Caco-2 (cell line): ENCODE results near the gene RGS17. TPM values are rescaled to one million over a fixed set of nuclear protein-coding genes. Genes with fewer than 3 reads are reported as not detected.
"Not testable (repeated sequence)": the region's sequence is repeated elsewhere in the genome, so short reads cannot be mapped to it uniquely, and the experiment has no call there.

Source experiments
- BruUV-seq: library from RNA; stranded (reverse); fragments of 400-500 nt; replicated peaks from 2 replicates; lab custom pipeline; 2021; lab: Mats Ljungman, UMichigan
- CTCF ChIA-PET: fragments of 300-600 bp; sonication (Branson Sonifier 250); formaldehyde crosslinking; loops from one replicate; lab custom pipeline; 2022; ENCODE audit warnings: antibody characterized with exemption; lab: Charles Lee
- POLR2A ChIA-PET: fragments of 300-600 bp; sonication (Branson Sonifier 250); formaldehyde crosslinking; loops from one replicate; lab custom pipeline; 2022; ENCODE audit warnings: antibody characterized with exemption; lab: Charles Lee
- DNase-seq, 2 experiments: peaks; one replicate each; pipeline versions ENCODE4 v3.0.0 to v3.0.0-alpha.2; 2020 to 2022
- H3K27me3 ChIP-seq: replicated peaks from 2 replicates; pipeline ENCODE4 v1.6.0; 2011; ENCODE audit warnings: low read length; ENCODE audit not compliant: control insufficient read depth, insufficient read depth
- H3K36me3 ChIP-seq: 2 replicates; pipeline ENCODE4 v1.5.1; 2011; ENCODE audit warnings: low read length; ENCODE audit not compliant: control insufficient read depth, insufficient read depth
- H3K4me1 ChIP-seq: fragments of 250-450 bp; sonication (Bioruptor Pico); 2 replicates; pipeline ENCODE4 v1.5.1; 2020; ENCODE audit warnings: mild to moderate bottlenecking
- H3K4me3 ChIP-seq: 2 replicates; pipeline ENCODE4 v1.5.1; 2011; ENCODE audit warnings: low read depth, mild to moderate bottlenecking, control low read depth, low read length
- H3K9me3 ChIP-seq: fragments of 250-450 bp; sonication (Bioruptor Pico); 2 replicates; pipeline ENCODE4 v1.5.1; 2020; ENCODE audit warnings: mild to moderate bottlenecking, moderate library complexity
- H3K27ac Mint-ChIP-seq: one replicate; pipeline ENCODE4 v1.8.0; 2022; ENCODE audit warnings: mixed read lengths; ENCODE audit not compliant: unreplicated experiment
- H3K27me3 Mint-ChIP-seq: one replicate; pipeline ENCODE4 v1.8.0; 2022; ENCODE audit warnings: mixed read lengths; ENCODE audit not compliant: insufficient read depth, unreplicated experiment
- H3K36me3 Mint-ChIP-seq: one replicate; pipeline ENCODE4 v1.8.0; 2022; ENCODE audit warnings: mild to moderate bottlenecking, mixed read lengths; ENCODE audit not compliant: insufficient read depth, unreplicated experiment
- H3K4me1 Mint-ChIP-seq: one replicate; pipeline ENCODE4 v1.8.0; 2022; ENCODE audit warnings: low read depth, mixed read lengths; ENCODE audit not compliant: unreplicated experiment
- H3K4me3 Mint-ChIP-seq: one replicate; pipeline ENCODE4 v1.8.0; 2022; ENCODE audit warnings: mild to moderate bottlenecking, moderate library complexity, mixed read lengths; ENCODE audit not compliant: unreplicated experiment
- H3K9me3 Mint-ChIP-seq: one replicate; pipeline ENCODE4 v1.8.0; 2022; ENCODE audit warnings: mixed read lengths; ENCODE audit not compliant: unreplicated experiment
- intact Hi-C: fragments of 100-400 bp; cut with micrococcal nuclease; formaldehyde crosslinking; loops from one replicate; pipeline ENCODE4 v1.10.0; 2022; ENCODE audit not compliant: unreplicated experiment
- total RNA-seq: library from RNA; stranded (reverse); gene quantifications from 2 replicates; pipeline ENCODE4 v1.2.3, GENCODE V29; 2022
- TF ChIP-seq, protein P1 (sequence below), 2 experiments: fragments of 200-600 bp in 1 of 2; IDR thresholded peaks; 1 replicate in 1 of 2; 2 replicates in 1 of 2; pipeline versions ENCODE4 v1.5.1 to v1.8.0; 2011 to 2022; ENCODE audit warnings: antibody characterized with exemption in 1 of 2, control low read depth in 1 of 2, inconsistent platforms in 1 of 2, low read depth in 1 of 2, low read length in 1 of 2, mild to moderate bottlenecking in 1 of 2, moderate library complexity in 1 of 2; ENCODE audit not compliant: insufficient read depth in 1 of 2, severe bottlenecking in 1 of 2, unreplicated experiment in 1 of 2

RGS17 gene
- total RNA-seq, 1 experiment from 2014 or later: not detected

DNA sequence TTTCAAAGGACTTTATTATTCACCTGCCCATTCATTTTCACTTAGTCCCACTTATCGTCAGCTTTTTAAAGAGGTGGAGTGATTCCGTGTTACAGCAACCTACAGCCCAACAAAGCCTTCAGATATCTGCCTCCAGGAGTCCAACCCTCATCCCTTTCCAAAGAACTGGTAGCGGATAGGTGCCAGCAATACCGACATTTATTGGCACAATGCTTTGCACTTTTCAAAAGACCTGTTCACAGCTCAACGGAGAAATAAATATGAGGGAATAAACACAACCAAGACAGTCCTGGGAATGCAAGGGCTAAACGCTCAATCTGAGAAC lies 127.8 kb downstream of the RGS17 start:
- intact Hi-C loops: loop anchor here (2.0 kb wide), 1 partner anchor 21 kb away; the partner anchor contains the start of gene FBXO5
- POLR2A ChIA-PET: interaction anchor here (0.8 kb wide), 1 partner anchor 20 kb away, joined by 4 read pairs; the partner anchor contains the start of gene FBXO5
- no peaks in the 10 kb centered on the region for H3K27me3 Mint-ChIP-seq
- peak overlapping the region; percentile 90 for H3K4me3 Mint-ChIP-seq
- H3K9me3 Mint-ChIP-seq: no peaks in the 10 kb centered on the region
- Histone ChIP-seq H3K9me3 (no peaks in the 10 kb centered on the region), H3K4me1 (no peaks in the 10 kb centered on the region), H3K27me3 (no peaks in the 10 kb centered on the region), H3K36me3 (no peaks in the 10 kb centered on the region), H3K4me3 (peak overlapping the region; percentile 93)
- TF ChIP-seq, protein P1, sequence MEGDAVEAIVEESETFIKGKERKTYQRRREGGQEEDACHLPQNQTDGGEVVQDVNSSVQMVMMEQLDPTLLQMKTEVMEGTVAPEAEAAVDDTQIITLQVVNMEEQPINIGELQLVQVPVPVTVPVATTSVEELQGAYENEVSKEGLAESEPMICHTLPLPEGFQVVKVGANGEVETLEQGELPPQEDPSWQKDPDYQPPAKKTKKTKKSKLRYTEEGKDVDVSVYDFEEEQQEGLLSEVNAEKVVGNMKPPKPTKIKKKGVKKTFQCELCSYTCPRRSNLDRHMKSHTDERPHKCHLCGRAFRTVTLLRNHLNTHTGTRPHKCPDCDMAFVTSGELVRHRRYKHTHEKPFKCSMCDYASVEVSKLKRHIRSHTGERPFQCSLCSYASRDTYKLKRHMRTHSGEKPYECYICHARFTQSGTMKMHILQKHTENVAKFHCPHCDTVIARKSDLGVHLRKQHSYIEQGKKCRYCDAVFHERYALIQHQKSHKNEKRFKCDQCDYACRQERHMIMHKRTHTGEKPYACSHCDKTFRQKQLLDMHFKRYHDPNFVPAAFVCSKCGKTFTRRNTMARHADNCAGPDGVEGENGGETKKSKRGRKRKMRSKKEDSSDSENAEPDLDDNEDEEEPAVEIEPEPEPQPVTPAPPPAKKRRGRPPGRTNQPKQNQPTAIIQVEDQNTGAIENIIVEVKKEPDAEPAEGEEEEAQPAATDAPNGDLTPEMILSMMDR (IDR thresholded peaks at IDR 0.05; ENCODE audit: insufficient read depth in 1 of 2, low read depth in 1 of 2, low read length in 1 of 2, severe bottlenecking in 1 of 2, unreplicated experiment in 1 of 2): no peak
- no TSS peak for BruUV-seq
- peak overlapping the region; percentile 97 for H3K27ac Mint-ChIP-seq
- peak in 1 of 2 experiments; percentile 6 for DNase-seq
- H3K36me3 Mint-ChIP-seq: peaks cover 28% of the 10 kb centered on the region
- peaks cover 10% of the 10 kb centered on the region for H3K4me1 Mint-ChIP-seq
- CTCF ChIA-PET: no interaction called here

DNA sequence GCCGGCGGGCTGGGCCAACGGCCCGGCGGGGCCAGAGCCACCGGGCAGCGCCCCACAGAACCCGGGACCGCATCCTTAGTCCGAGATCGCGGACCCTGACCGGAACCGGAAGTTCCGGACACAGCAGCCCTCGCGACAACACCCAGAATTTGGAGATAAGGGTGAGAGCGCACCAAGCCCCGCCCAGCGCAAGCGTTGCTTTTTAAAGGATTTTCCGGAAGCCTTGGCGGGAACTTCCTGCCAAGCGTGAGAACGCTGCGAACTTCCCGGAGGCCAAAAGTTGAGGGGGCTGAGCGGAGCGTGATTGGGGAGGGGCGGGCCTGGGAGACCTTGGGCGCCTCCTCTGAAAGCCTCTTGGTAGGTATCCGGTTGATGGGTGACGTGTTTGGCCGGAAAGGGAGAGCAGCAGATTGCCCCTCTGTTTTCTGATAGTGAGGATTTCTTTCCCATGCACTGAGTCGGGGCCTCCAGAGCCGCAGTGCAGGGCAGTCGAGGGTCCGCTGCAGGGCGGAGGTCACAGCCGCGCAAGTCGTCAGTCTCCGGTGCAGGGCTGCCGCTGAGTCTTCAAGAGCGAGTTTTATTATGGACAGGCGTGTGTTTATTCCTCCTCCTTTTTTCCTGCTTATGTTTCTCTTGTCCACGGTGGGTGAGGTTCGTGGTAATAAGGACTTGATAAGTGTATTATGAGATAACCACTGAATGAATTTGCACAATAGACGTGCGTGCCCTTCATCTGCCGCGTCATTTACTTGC lies 128.3 kb downstream of the RGS17 start, which contains the start of gene MTRF1L:
MTRF1L (minus strand) TSS at position 97 of the 753 bp plus-strand sequence; CDS start at position 73, 24 bp downstream.
- H3K4me1 Mint-ChIP-seq: peaks cover 10% of the 10 kb centered on the region
- TF ChIP-seq, protein P1 (IDR thresholded peaks at IDR 0.05; ENCODE audit: insufficient read depth in 1 of 2, low read depth in 1 of 2, low read length in 1 of 2, severe bottlenecking in 1 of 2, unreplicated experiment in 1 of 2): no peak
- DNase-seq: peak; percentile 93 to 94
- H3K4me1 ChIP-seq: no peaks in the 10 kb centered on the region
- peaks cover 28% of the 10 kb centered on the region for H3K36me3 Mint-ChIP-seq
- CTCF ChIA-PET: no interaction called here
- POLR2A ChIA-PET: interaction anchor here (0.8 to 1.2 kb wide), 2 partner anchors 20 kb away, joined by 4 to 6 read pairs; partner anchors contain the start of gene FBXO5
- no peaks in the 10 kb centered on the region for H3K36me3 ChIP-seq
- peak within 1 kb of the TSS; percentile 97 for H3K27ac Mint-ChIP-seq
- H3K4me3 Mint-ChIP-seq: peak within 1 kb of the TSS; percentile 90
- H3K9me3 ChIP-seq: no peaks in the 10 kb centered on the region
- no peaks in the 10 kb centered on the region for H3K9me3 Mint-ChIP-seq
- H3K27me3 ChIP-seq: no peaks in the 10 kb centered on the region
- BruUV-seq: TSS peak; percentile 71
- H3K4me3 ChIP-seq: peak within 1 kb of the TSS; percentile 93
- H3K27me3 Mint-ChIP-seq: no peaks in the 10 kb centered on the region
- intact Hi-C loops: loop anchor here (1.0 to 2.0 kb wide), 2 partner anchors 20 to 22 kb away; partner anchors contain the start of gene FBXO5

DNA sequence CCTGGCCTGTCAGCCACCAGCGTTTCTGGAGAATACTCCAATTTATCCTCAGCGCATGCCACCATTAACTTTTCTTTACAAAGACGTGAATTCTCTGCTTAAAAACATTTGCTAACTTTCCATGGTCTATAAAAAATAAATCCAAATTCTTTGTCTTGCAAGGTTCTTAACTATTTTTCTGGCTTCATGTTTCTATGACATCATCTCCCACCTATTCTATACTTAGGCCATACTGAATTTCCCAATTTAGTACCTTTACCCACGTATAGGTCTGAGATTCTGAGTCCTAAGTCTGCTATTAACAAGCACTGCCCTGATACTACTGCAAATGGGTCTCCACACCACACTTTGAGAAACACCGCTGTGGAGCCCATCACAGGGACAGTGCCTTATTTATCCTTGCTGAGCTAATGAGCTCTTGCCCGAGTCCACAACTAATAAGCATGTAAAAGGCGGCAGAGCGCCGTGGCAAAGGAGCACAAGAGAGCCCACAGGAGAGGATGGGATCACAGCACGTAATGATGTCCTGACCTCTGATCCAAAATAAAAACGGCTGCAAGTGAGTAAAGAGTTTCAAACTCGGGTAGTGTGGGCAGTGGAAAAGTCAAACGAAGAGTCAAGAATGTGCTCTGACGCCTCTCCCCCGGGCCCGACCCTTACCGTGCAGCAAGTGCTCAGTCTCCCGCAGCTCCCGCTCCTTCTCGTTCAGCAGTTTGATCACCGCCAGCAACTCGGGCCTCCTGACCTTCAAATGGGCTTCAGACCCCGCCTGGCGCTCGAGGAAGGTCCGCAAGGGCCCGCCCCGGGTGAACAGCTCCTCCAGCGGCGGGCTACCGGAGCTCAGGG lies 129.1 kb downstream of the RGS17 start:
- no peaks in the 10 kb centered on the region for H3K27me3 Mint-ChIP-seq
- peak overlapping the region; percentile 97 for H3K27ac Mint-ChIP-seq
- no peaks in the 10 kb centered on the region for H3K9me3 Mint-ChIP-seq
- H3K36me3 ChIP-seq: no peaks in the 10 kb centered on the region
- peaks cover 10% of the 10 kb centered on the region for H3K4me1 Mint-ChIP-seq
- H3K9me3 ChIP-seq: no peaks in the 10 kb centered on the region
- H3K4me3 ChIP-seq: peak overlapping the region; percentile 93
- peaks cover 35% of the 10 kb centered on the region for H3K36me3 Mint-ChIP-seq
- ChIA-PET CTCF (no interaction called here), POLR2A (interaction anchor here (1.2 kb wide), 1 partner anchor 19 kb away, joined by 6 read pairs; the partner anchor contains the start of gene FBXO5)
- TF ChIP-seq, protein P1 (IDR thresholded peaks at IDR 0.05; ENCODE audit: insufficient read depth in 1 of 2, low read depth in 1 of 2, low read length in 1 of 2, severe bottlenecking in 1 of 2, unreplicated experiment in 1 of 2): no peak
- intact Hi-C loops: loop anchor here (1.0 to 2.0 kb wide), 2 partner anchors 19 to 22 kb away; partner anchors contain the start of gene FBXO5
- TSS peak; percentile 63 for BruUV-seq
- peak in 1 of 2 experiments; percentile 31 for DNase-seq
- no peaks in the 10 kb centered on the region for H3K4me1 ChIP-seq
- H3K4me3 Mint-ChIP-seq: peak overlapping the region; percentile 90
- no peaks in the 10 kb centered on the region for H3K27me3 ChIP-seq

DNA sequence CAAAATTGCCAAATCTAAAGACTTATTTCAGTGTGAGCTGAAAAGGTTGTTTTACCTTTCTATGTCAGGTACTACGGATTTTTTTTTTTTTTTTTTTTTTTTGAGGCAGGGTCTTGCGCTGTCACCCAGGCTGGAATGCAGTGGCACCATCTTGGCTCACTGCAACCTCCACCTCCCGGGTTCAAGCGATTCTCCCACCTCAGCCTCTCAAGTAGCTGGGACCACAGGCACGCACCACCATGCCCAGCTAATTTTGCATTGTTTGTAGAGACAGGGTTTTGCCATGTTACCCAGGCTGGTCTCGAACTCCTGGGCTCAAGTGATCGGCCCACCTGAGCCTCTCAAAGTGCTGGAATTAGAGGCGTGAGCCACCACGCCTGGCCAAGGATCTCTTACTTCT lies 130.3 kb downstream of the RGS17 start:
- H3K4me3 ChIP-seq, intact Hi-C loops, CTCF ChIA-PET, POLR2A ChIA-PET, BruUV-seq, H3K27me3 ChIP-seq, H3K4me1 ChIP-seq, H3K27me3 Mint-ChIP-seq, H3K9me3 ChIP-seq, H3K9me3 Mint-ChIP-seq, DNase-seq, H3K27ac Mint-ChIP-seq, H3K36me3 ChIP-seq: not testable (repeated sequence)
- H3K36me3 Mint-ChIP-seq: peaks cover 42% of the 10 kb centered on the region
- peak overlapping the region; percentile 90 for H3K4me3 Mint-ChIP-seq
- H3K4me1 Mint-ChIP-seq: peaks cover 10% of the 10 kb centered on the region
